ENCODE measurements around the gene CHAC1. TPM values are rescaled to one million over a fixed set of nuclear protein-coding genes. Genes with fewer than 3 reads are reported as not detected.

Gene CHAC1
- total and polyA plus RNA-seq, 7 donors: 3.7 to 243 (median 49.0) TPM

GRCh38 chr15:40963201-40963600 lies 9.9 kb downstream of the CHAC1 start:
- intact Hi-C loops (cut with DNase I): no loop called here
- 87 to 91% (median 89%) methylated on average over 12 of the region's 12 CpGs for WGBS, 3 donors
- ATAC-seq: no peak

DNA sequence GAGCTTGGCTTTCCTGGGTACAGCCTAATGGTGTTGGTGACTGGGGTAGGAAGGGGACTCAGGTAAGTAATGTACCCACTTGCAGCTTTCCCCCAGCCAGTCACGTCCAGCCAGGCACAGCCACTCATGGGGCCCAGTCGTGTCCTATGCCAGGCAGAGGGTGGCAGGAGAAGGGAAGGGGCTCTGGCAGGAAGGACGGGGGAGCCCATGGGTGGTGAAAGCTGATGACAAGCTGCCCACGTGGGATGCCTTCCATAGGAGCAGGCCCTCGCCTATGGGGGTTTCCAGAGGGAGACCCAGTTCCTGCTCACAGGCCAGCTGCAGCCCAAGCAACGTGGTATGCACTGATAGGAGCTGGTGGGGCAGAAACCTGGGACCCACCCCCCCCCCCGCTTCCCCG lies 10.7 kb downstream of the CHAC1 start:
- 81 to 88% (median 83%) methylated on average over 6 to 8 of the region's 8 CpGs for WGBS, 3 donors
- ATAC-seq: no peak
- intact Hi-C loops (cut with DNase I): no loop called here

More at GRCh38 chr15:40963201-40963600, 9.9 kb downstream of the CHAC1 start:
- Histone ChIP-seq H3K4me1 (peaks cover 25% of the 10 kb centered on the region), H3K36me3 (ENCODE audit: insufficient read depth in 1 of 2, low read depth in 1 of 2) (no peaks in the 10 kb centered on the region), H3K27me3 (ENCODE audit: insufficient read depth in 3 of 3, low read length in 2 of 3) (no peaks in the 10 kb centered on the region), H3K9me3 (no peaks in the 10 kb centered on the region), H3K27ac (no peak overlapping the region), H3K4me3 (no peak overlapping the region)
- TF ChIP-seq CTCF (IDR thresholded peaks at IDR 0.05): no peak
- DNase-seq: no peak

GRCh38 chr15:40964634-40965033 lies 11.4 kb downstream of the CHAC1 start:
- Histone ChIP-seq H3K4me3 (no peak overlapping the region), H3K4me1 (peaks cover 16% of the 10 kb centered on the region), H3K27ac (no peak overlapping the region), H3K36me3 (ENCODE audit: insufficient read depth in 1 of 2, low read depth in 1 of 2) (no peaks in the 10 kb centered on the region), H3K27me3 (ENCODE audit: insufficient read depth in 3 of 3, low read length in 2 of 3) (no peaks in the 10 kb centered on the region), H3K9me3 (no peaks in the 10 kb centered on the region)
- DNase-seq (no peak), ATAC-seq (no peak)
- WGBS, 3 donors: 83 to 88% (median 85%) methylated on average over 13 of the region's 13 CpGs
- intact Hi-C loops (cut with DNase I): loop anchor here in 1 of 2 donors (5.0 kb wide), 1 partner anchor 38 kb away; no protein-coding TSS in a partner anchor
- TF ChIP-seq CTCF (IDR thresholded peaks at IDR 0.05): no peak

More for the DNA sequence above, 10.7 kb downstream of the CHAC1 start:
- H3K27ac ChIP-seq: no peak overlapping the region
- no peak for TF ChIP-seq CTCF (IDR thresholded peaks at IDR 0.05)
- no peaks in the 10 kb centered on the region for H3K9me3 ChIP-seq
- H3K4me1 ChIP-seq: peaks cover 17% of the 10 kb centered on the region
- H3K27me3 ChIP-seq (ENCODE audit: insufficient read depth in 3 of 3, low read length in 2 of 3): no peaks in the 10 kb centered on the region
- H3K36me3 ChIP-seq (ENCODE audit: insufficient read depth in 1 of 2, low read depth in 1 of 2): no peaks in the 10 kb centered on the region
- no peak overlapping the region for H3K4me3 ChIP-seq
- no peak for DNase-seq

DNA sequence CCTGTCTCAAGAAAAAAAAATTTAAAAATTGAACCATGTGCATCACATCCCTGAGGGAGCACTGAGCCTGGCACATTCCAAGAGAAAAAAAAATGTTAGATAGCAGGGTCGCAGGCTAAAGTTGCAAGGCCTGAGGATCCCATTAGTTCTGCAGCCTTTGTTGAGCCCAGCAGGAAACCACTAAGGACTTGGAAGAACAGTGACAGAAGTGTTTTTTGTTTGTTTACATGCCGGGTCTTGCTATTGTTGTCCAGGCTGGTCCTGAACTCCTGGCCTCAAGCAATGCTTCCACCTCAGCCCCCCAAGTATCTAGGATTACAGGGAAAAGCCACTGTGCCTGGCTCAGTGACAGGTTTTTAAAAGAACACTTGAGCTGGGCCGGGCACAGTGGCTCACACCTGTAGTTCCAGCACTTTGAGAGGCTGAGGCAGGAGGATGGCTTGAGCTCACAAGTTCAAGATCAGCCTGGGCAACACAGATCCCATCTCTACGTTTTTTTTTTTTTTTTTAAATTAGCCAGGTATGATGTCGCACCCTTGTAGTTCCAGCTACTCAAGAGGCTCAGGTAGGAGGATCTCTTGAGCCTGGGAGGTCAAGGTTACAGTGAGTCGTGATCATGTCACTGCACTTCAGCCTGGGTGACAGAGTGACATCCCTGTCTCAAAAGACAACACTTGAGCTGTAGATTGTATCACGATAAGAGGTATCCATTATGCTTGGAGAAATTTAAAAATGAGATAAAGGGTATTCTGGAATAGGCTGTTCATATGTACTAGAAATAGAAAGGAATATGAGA lies 15.2 kb downstream of the CHAC1 start:
- DNase-seq: no peak
- H3K9me3 ChIP-seq: no peaks in the 10 kb centered on the region
- no peak for ATAC-seq
- H3K27me3 ChIP-seq (ENCODE audit: insufficient read depth in 3 of 3, low read length in 2 of 3): no peaks in the 10 kb centered on the region
- H3K4me3 ChIP-seq: no peak overlapping the region
- 65 to 76% (median 73%) methylated on average over 6 to 7 of the region's 7 CpGs for WGBS, 3 donors
- intact Hi-C loops (cut with DNase I): loop anchor here in 1 of 2 donors (5.0 kb wide), 1 partner anchor 34 kb away; no protein-coding TSS in a partner anchor
- no peak for TF ChIP-seq CTCF (IDR thresholded peaks at IDR 0.05)
- no peak overlapping the region for H3K27ac ChIP-seq
- H3K36me3 ChIP-seq (ENCODE audit: insufficient read depth in 1 of 2, low read depth in 1 of 2): no peaks in the 10 kb centered on the region
- peaks cover 16% of the 10 kb centered on the region for H3K4me1 ChIP-seq

Data from psoas muscle (tissue), 8 donors.